Lung (tissue), 12 donors: ENCODE data around the gene ABCG4. TPM values are rescaled to one million over a fixed set of nuclear protein-coding genes. Genes with fewer than 3 reads are reported as not detected.

Experiments used
- ATAC-seq: fragments of 200-7000 bp; cut with Tn5 transposase; one replicate; pipeline ENCODE4 v1.9.1; 2020; ENCODE audit warnings: moderate number of reproducible peaks; ENCODE audit not compliant: insufficient read depth, low FRiP score
- DNase-seq, 3 donors: peaks; one replicate each; pipeline ENCODE4 v3.0.0-alpha.2; 2013 to 2017
- H3K27ac ChIP-seq, 2 donors: one replicate each; pipeline ENCODE4 v1.5.1; 2013; ENCODE audit warnings: mild to moderate bottlenecking in 2 of 2, moderate library complexity in 2 of 2, control low read depth in 1 of 2, inconsistent platforms in 1 of 2, low read depth in 1 of 2, low read length in 1 of 2
- H3K27me3 ChIP-seq, 3 donors: one replicate each; pipeline ENCODE4 v1.5.1; 2013; ENCODE audit warnings: low read length in 2 of 3; ENCODE audit not compliant: control insufficient read depth in 3 of 3, insufficient read depth in 3 of 3
- H3K36me3 ChIP-seq, 4 donors: one replicate each; pipeline ENCODE4 v1.5.1; 2013; ENCODE audit warnings: low read length in 4 of 4, mild to moderate bottlenecking in 1 of 4, moderate library complexity in 1 of 4; ENCODE audit not compliant: control insufficient read depth in 4 of 4, insufficient read depth in 4 of 4
- H3K4me1 ChIP-seq, 5 donors: one replicate each; pipeline ENCODE4 v1.5.1; 2013; ENCODE audit warnings: low read length in 5 of 5, mild to moderate bottlenecking in 2 of 5, moderate library complexity in 1 of 5; ENCODE audit not compliant: control insufficient read depth in 5 of 5, insufficient read depth in 5 of 5
- H3K4me3 ChIP-seq: one replicate; pipeline ENCODE4 v1.5.1; 2013; ENCODE audit warnings: mild to moderate bottlenecking, control low read depth, moderate library complexity
- H3K9ac ChIP-seq, 2 donors: one replicate each; pipeline ENCODE4 v1.5.1; 2013; ENCODE audit warnings: low read length in 2 of 2, control low read depth in 1 of 2; ENCODE audit not compliant: insufficient read depth in 1 of 2
- H3K9me3 ChIP-seq, 4 donors: one replicate each; pipeline ENCODE4 v1.5.1; 2013; ENCODE audit warnings: low read length in 3 of 4, mild to moderate bottlenecking in 1 of 4, moderate library complexity in 1 of 4; ENCODE audit not compliant: control insufficient read depth in 4 of 4, insufficient read depth in 3 of 4
- CTCF ChIP-seq: IDR thresholded peaks from 2 replicates; pipeline ENCODE4 v1.5.1; 2012; ENCODE audit warnings: mild to moderate bottlenecking; ENCODE audit errors: control extremely low read depth, extremely low read depth
- WGBS, 2 donors: extraction: QIAGEN DNeasy Blood & Tissue Kit; methylation state at CpG; one replicate each; pipeline ENCODE4 v1.1.7; 2013; 5-methylcytosine and 5-hydroxymethylcytosine counted together
- polyA plus RNA-seq, 2 donors: library from polyadenylated mRNA; stranded (reverse); fragments of 200-250 nt; gene quantifications; one replicate each; pipeline ENCODE4 v1.2.1, GENCODE V29; 2013
- total RNA-seq, 2 donors: library from RNA; depleted of rRNA in 1 of 2; stranded (reverse); fragments of >200 nt in 1 of 2; gene quantifications; one replicate each; pipeline ENCODE4 v1.2.1, GENCODE V29; 2014 to 2021
- donor health status: control.
- donor health status: control.
- donor health status: Bipolar disorder and iron deficiency.
- donor health status: healthy.
- donor health status: DM: yes; HTN: yes; CAD: no.

Gene ABCG4
- total and polyA plus RNA-seq, 4 donors: 0.03 to 0.28 (median 0.10) TPM; not detected in 1

- WGBS, 2 donors: 56 to 61% methylated on average over 6 of the region's 6 CpGs
- no peak for TF ChIP-seq CTCF
- ATAC-seq (no peak), DNase-seq (no peak)
- Histone ChIP-seq H3K27me3 (peaks cover 0 to 34% (median 12%) of the 10 kb centered on the region in 3 donors), H3K9me3 (peaks cover 0 to 1% (median 0%) of the 10 kb centered on the region in 4 donors), H3K9ac (no peak overlapping the region), H3K36me3 (no peaks in the 10 kb centered on the region), H3K4me1 (peaks cover 0 to 15% (median 5%) of the 10 kb centered on the region in 5 donors), H3K27ac (no peak overlapping the region), H3K4me3 (no peak overlapping the region)
Measured at GRCh38 chr11:119147604-119148333, 1.1 kb upstream of the ABCG4 start.

- no peaks in the 10 kb centered on the region for H3K36me3 ChIP-seq
- peaks cover 0 to 31% (median 12%) of the 10 kb centered on the region in 3 donors for H3K27me3 ChIP-seq
- DNase-seq (no peak), ATAC-seq (no peak)
- no peak overlapping the region for H3K9ac ChIP-seq
- TF ChIP-seq CTCF: no peak
- peaks cover 0 to 15% (median 5%) of the 10 kb centered on the region in 5 donors for H3K4me1 ChIP-seq
- H3K4me3 ChIP-seq: peak overlapping the region; percentile 45
- no peak overlapping the region for H3K27ac ChIP-seq
- 2 to 3% methylated on average over 16 of the region's 16 CpGs for WGBS, 2 donors
- peaks cover 0 to 1% (median 0%) of the 10 kb centered on the region in 4 donors for H3K9me3 ChIP-seq
Measured at GRCh38 chr11:119148720-119149017, 183 bp upstream of the ABCG4 start.

- DNase-seq: no peak
- H3K9ac ChIP-seq: no peak overlapping the region
- no peak overlapping the region for H3K27ac ChIP-seq
- no peak for TF ChIP-seq CTCF
- peaks cover 0 to 31% (median 12%) of the 10 kb centered on the region in 3 donors for H3K27me3 ChIP-seq
- 24 to 34% methylated on average over 29 to 33 of the region's 33 CpGs for WGBS, 2 donors
- ATAC-seq: no peak
- peaks cover 0 to 15% (median 5%) of the 10 kb centered on the region in 5 donors for H3K4me1 ChIP-seq
- no peak overlapping the region for H3K4me3 ChIP-seq
- H3K9me3 ChIP-seq: peaks cover 0 to 1% (median 0%) of the 10 kb centered on the region in 4 donors
- H3K36me3 ChIP-seq: no peaks in the 10 kb centered on the region
Measured at GRCh38 chr11:119149786-119150275, 979 bp downstream of the ABCG4 start.
